Left ventricle myocardium inferior (tissue), 1 donor: ENCODE measurements around the gene WIPF2. TPM values are rescaled to one million over a fixed set of nuclear protein-coding genes. Genes with fewer than 3 reads are reported as not detected.

Source experiments
- DNase-seq: peaks from one replicate; pipeline ENCODE4 v3.0.0-alpha.2; 2020
- H3K27ac ChIP-seq: fragments of 200-600 bp; replicated peaks from 2 replicates; pipeline ENCODE4 v1.8.0; 2021
- H3K27me3 ChIP-seq: fragments of 200-600 bp; 2 replicates; pipeline ENCODE4 v1.8.0; 2021; ENCODE audit warnings: low read depth
- H3K36me3 ChIP-seq: fragments of 200-600 bp; 2 replicates; pipeline ENCODE4 v1.8.0; 2021
- H3K4me1 ChIP-seq: fragments of 200-600 bp; 2 replicates; pipeline ENCODE4 v1.8.0; 2021
- H3K4me3 ChIP-seq: fragments of 200-600 bp; 2 replicates; pipeline ENCODE4 v1.8.0; 2021; ENCODE audit warnings: mild to moderate bottlenecking, moderate library complexity
- H3K9me3 ChIP-seq: fragments of 200-600 bp; replicated peaks from 2 replicates; pipeline ENCODE4 v1.8.0; 2021
- intact Hi-C: fragments of 100-400 bp; cut with micrococcal nuclease; formaldehyde crosslinking; loops from one replicate; pipeline ENCODE4 v1.11.0; 2022
- total RNA-seq: library from RNA; stranded (reverse); fragmentation: NEBNext Ultra II Directional; extraction: Animal tissue kit (Norgen Biotek cat#: 25700); gene quantifications from one replicate; pipeline ENCODE4 v1.2.1, GENCODE V29; 2021
- TF ChIP-seq, protein P1 (sequence below): fragments of 200-600 bp; IDR thresholded peaks from 2 replicates; pipeline ENCODE4 v1.8.0; 2021; ENCODE audit warnings: antibody characterized with exemption, mild to moderate bottlenecking, borderline replicate concordance
- donor health status: DM: no; HTN: yes; CAD: no; lungs with severe emphysema.

Gene WIPF2
- total RNA-seq, 1 donor from 2014 or later = 12.5 TPM

DNA sequence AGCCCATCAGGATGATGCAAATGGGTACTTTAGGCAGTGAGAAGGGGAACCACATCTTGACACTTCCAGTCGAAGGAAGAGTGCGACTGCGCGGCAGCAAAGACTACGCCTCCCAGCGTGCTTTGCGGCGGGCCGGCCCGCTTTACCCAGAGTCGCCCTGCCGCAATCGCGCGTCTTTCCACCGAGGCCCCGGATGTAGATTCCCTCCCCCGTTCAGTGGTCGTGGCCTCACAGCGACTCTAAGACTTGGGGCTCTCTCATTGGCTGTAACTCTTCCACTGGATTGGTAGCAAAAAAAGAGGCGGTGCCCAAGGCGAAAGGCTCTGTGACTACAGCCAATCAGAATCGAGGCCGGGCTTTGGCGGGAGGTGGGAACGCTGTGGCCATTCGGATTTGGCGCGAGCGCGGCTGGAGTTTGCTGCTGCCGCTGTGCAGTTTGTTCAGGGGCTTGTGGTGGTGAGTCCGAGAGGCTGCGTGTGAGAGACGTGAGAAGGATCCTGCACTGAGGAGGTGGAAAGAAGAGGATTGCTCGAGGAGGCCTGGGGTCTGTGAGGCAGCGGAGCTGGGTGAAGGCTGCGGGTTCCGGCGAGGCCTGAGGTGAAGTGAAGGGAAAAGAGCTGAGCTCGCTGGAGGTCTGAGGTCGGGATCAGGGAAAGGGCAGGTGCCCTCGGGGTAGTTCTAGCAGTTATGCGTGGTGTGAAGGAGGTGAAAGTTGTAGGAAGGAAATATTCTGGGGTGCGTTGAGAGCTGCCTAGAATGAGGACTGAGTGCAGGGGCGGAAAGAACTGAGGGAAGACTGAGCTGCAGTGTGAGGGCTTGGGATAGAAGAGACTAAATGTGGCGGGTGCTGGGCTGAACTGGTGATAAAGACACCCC, 68.6 kb downstream of the WIPF2 start, which contains the start of gene CDC6:
TSS of gene CDC6 (plus strand) at position 386 of the 876 bp plus-strand sequence. CDS start 1,542 bp downstream, outside the sequence.
- intact Hi-C loops = no loop called here
- Histone ChIP-seq H3K36me3 (peaks cover under 1% of the 10 kb centered on the region), H3K4me3 (peak within 1 kb of the TSS; percentile 65), H3K9me3 (no peaks in the 10 kb centered on the region), H3K27me3 (no peaks in the 10 kb centered on the region), H3K4me1 (peaks cover 59% of the 10 kb centered on the region), H3K27ac (peak within 1 kb of the TSS; percentile 62)
- DNase-seq = peak; percentile 98
- TF ChIP-seq, protein P1, sequence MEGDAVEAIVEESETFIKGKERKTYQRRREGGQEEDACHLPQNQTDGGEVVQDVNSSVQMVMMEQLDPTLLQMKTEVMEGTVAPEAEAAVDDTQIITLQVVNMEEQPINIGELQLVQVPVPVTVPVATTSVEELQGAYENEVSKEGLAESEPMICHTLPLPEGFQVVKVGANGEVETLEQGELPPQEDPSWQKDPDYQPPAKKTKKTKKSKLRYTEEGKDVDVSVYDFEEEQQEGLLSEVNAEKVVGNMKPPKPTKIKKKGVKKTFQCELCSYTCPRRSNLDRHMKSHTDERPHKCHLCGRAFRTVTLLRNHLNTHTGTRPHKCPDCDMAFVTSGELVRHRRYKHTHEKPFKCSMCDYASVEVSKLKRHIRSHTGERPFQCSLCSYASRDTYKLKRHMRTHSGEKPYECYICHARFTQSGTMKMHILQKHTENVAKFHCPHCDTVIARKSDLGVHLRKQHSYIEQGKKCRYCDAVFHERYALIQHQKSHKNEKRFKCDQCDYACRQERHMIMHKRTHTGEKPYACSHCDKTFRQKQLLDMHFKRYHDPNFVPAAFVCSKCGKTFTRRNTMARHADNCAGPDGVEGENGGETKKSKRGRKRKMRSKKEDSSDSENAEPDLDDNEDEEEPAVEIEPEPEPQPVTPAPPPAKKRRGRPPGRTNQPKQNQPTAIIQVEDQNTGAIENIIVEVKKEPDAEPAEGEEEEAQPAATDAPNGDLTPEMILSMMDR = no peak

DNA sequence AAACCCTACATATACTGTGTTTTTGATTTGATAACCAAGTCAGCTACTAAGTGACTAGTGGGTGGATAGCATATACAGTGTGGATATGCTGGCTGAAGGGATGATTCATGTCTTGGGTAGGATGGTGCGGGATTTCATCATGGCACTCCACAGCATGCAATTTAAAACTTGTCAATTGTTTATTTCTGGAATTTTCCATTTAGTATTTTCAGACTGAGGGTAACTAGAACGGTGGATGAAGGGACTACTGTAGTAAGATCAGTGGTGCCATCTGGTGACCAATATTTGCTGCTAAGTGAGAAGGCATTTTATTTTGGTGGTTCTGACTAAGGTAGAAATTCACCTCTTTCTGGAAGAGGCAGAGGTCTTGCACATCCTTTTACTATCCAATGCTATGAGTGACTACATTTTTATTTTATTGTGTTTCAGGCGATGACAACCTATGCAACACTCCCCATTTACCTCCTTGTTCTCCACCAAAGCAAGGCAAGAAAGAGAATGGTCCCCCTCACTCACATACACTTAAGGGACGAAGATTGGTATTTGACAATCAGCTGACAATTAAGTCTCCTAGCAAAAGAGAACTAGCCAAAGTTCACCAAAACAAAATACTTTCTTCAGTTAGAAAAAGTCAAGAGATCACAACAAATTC, 71.7 kb downstream of the WIPF2 start:
- TF ChIP-seq, protein P1 = peak; percentile 70
- H3K27ac ChIP-seq = peak overlapping the region; percentile 23
- H3K4me3 ChIP-seq = no peak overlapping the region
- no peaks in the 10 kb centered on the region for H3K27me3 ChIP-seq
- peaks cover 50% of the 10 kb centered on the region for H3K4me1 ChIP-seq
- intact Hi-C loops = loop anchor here (10.0 kb wide), 1 partner anchor 86 kb away; no protein-coding TSS in a partner anchor
- no peaks in the 10 kb centered on the region for H3K36me3 ChIP-seq
- no peak for DNase-seq
- H3K9me3 ChIP-seq = no peaks in the 10 kb centered on the region

DNA sequence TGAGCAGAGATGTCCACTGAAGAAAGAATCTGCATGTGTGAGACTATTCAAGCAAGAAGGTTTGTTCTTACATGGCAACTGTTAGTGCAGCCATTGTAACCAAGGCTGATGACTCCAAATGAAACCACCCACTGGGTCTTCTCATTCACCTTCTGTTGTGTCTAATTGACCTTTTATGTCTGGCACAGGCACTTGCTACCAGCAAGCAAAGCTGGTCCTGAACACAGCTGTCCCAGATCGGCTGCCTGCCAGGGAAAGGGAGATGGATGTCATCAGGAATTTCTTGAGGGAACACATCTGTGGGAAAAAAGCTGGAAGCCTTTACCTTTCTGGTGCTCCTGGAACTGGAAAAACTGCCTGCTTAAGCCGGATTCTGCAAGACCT, 72.2 kb downstream of the WIPF2 start:
- Histone ChIP-seq H3K27me3 (no peaks in the 10 kb centered on the region), H3K27ac (peak overlapping the region; percentile 23), H3K4me3 (no peak overlapping the region), H3K4me1 (peaks cover 55% of the 10 kb centered on the region), H3K36me3 (no peaks in the 10 kb centered on the region), H3K9me3 (no peaks in the 10 kb centered on the region)
- TF ChIP-seq, protein P1 = no peak
- intact Hi-C loops = loop anchor here (10.0 kb wide), 1 partner anchor 86 kb away; no protein-coding TSS in a partner anchor
- peak; percentile 51 for DNase-seq

DNA sequence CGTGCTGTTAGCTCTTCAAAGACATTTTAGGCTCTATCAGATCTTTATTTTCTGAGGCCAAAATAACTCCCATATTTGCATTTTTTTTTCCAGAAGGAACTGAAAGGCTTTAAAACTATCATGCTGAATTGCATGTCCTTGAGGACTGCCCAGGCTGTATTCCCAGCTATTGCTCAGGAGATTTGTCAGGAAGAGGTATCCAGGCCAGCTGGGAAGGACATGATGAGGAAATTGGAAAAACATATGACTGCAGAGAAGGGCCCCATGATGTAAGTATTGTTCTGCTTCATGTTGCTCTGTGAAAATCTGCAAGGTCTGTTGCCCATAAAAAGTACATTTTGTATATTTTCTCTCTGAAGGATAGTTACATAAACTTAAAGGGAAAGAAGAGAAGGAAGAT, 74.3 kb downstream of the WIPF2 start:
- Histone ChIP-seq H3K27ac (peak overlapping the region; percentile 86), H3K4me1 (peaks cover 54% of the 10 kb centered on the region), H3K36me3 (no peaks in the 10 kb centered on the region), H3K4me3 (peak overlapping the region; percentile 9), H3K9me3 (no peaks in the 10 kb centered on the region), H3K27me3 (no peaks in the 10 kb centered on the region)
- intact Hi-C loops = loop anchor here (10.0 kb wide), 1 partner anchor 89 kb away; no protein-coding TSS in a partner anchor
- TF ChIP-seq, protein P1 = no peak
- no peak for DNase-seq
